Choroid plexus epithelial cell (primary cell): ENCODE measurements around the gene RAG1.

ENCODE experiments used
- DNase-seq: peaks from one replicate; pipeline ENCODE4 v3.0.0-alpha.2; 2010; ENCODE audit warnings: low read depth
- H3K4me3 ChIP-seq: 2 replicates; pipeline ENCODE4 v1.5.1; 2011; ENCODE audit warnings: low read depth, mild to moderate bottlenecking, control low read depth, low read length, moderate library complexity
- CTCF ChIP-seq: conservative IDR thresholded peaks from 2 replicates; pipeline ENCODE4 v1.5.1; 2011; ENCODE audit warnings: low read depth, mild to moderate bottlenecking, control low read depth, inconsistent platforms, low read length, moderate library complexity

RAG1 gene

DNA sequence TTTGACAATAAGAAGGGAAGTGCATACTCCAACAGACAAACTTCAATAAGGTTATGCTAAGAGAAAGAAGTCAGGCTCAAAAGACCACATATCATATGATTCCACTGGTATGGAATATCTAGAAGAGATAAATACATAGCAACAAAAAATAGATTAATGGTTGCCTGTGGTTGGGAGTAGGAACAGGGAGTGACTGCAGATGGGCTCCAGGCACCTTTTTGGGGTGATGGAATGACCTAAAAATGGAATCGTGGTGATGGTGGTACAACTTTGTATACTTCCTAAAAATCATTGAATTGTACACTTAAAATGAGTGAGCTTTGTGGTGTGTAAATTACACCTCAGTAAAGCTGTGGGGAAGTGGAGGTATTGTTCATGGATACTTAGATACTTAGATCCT, 59.2 kb downstream of the RAG1 start:
- TF ChIP-seq CTCF: no peak
- H3K4me3 ChIP-seq: no peak overlapping the region
- no peak for DNase-seq

DNA sequence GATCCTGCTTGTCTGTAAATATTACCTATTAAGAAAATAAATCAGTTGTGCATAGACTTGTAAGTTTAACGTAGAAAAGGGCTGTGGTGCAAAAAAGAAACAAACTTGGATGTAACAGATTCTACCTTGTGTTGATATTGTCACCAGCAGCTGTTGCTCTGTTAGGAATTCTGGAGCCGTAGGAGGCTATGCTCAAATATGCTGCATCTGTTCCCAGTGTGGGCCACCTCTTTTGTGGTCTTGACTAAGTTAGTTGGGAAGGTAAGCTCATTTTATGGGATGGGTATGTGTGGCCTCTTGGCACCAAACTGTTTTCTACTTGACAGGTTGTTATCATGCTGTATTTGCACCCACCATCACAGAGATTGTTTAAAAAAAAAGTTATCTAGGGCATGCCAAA, 59.7 kb downstream of the RAG1 start:
- no peak for DNase-seq
- TF ChIP-seq CTCF: no peak
- no peak overlapping the region for H3K4me3 ChIP-seq

GRCh38 chr11:36628141-36628540, 60.3 kb downstream of the RAG1 start:
- TF ChIP-seq CTCF: no peak
- H3K4me3 ChIP-seq: no peak overlapping the region
- DNase-seq: no peak

- TF ChIP-seq CTCF: no peak
- no peak for DNase-seq
These were observed 61.0 kb downstream of the RAG1 start for GRCh38 chr11:36628765-36629244.

More at GRCh38 chr11:36628765-36629244, 61.0 kb downstream of the RAG1 start:
- no peak overlapping the region for H3K4me3 ChIP-seq
